Stimulated activated CD4-positive, alpha-beta T cell treated with anti-CD3 and anti-CD28 coated beads, TNF-alpha, amount 100 ng/mL, for 24 hours (primary cell): ENCODE results near the gene CUBN.

Source experiments
- DNase-seq, 3 experiments: peaks; one replicate each; pipeline ENCODE4 v3.0.0-alpha.2; 2020; ENCODE audit warnings: low read depth in 3 of 3

CUBN gene

DNA sequence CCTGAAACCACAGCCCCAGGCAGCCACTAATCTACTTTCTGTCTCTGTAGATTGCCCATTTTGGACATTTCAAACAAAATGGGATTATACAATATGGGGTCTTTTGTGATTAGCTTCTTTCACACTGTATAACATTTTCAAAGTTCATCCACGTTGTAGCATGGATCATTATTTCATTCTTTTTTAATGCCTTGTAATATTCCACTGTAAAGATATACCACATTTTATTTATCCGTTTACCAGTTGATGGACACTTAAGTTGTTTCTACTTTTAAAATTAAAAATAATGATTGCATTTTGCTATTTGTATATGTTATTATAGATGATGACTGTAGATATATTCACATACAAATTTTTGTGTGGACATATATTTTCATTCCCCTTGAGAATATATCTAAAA is 60.7 kb downstream of the CUBN start:
- DNase-seq, result no peak

DNA sequence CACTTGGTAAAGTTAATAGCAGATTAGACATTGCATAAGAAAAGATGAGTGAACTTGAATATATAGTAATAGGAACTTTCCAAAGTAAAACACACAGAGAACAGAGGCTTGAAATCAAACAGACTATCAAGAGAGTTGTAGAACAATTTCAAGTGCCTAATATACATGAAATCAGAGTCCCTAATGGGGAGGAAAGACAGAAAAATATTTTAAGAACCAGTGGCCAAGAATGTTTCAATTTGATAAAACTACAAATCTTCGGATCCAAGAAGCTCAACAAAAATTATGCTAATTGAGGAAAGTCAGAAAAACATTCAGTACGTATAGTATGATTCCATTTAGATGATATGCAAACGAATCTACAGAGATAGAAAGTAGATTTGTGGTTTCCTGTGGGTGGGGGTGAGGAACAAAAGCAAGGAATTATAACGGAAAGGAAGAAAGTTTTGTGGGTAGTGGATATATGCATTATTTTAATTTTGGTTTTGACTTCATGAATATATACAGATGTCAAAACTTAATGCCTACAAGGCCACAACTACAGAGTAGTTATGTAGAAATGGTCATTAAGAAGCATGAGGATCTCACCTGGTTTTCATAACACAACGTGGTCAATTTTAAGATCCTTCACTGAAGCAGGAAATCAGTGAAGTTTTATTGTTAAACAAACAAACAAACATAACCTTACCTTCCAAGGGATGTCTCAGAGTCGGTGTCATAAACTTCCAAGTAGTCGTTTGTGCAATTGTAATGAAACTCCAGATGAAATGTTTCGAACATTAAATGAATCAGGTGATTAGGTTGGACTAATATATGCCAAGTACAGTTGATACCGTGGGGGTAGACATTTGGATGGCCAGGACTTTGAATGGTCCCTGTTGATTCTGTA is 62.0 kb downstream of the CUBN start:
- no peak for DNase-seq

DNA sequence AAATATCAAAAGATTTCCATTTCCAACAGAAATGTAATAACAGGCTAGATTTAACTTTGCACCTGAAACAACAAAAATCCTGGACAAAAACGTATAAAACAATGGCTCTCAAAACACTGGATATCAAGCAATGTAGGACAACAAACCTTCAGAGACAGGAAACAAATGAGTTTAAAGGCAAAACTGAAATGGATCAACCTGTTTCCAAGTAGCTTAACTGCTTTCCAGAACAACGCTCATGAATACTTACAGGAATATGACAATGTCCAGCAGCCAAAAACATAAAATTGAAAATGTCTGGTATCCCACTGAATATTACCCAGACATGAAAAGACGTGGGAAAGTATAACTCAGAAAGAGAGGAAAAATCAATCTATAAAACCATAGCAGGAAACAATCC is 62.8 kb downstream of the CUBN start:
- DNase-seq, result no peak

DNA sequence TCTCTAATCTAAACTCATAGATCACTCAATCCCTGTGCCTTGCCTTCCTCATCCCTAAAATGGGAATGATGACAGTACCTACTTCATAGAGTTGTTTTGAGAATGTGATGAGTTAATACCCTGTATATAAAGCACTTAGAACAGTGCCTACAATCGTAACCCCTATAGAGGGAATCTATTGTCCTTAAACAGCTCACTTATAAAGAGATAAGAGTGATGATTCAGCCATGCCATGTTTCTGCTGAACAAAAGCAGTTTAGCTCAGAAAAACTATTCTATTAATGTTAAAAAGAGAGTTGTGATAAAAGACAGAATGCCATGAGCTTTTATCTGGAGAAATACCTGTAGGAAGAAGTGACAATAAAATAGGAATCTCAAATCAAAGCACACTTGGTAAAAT is 63.6 kb downstream of the CUBN start:
- DNase-seq, result no peak

DNA sequence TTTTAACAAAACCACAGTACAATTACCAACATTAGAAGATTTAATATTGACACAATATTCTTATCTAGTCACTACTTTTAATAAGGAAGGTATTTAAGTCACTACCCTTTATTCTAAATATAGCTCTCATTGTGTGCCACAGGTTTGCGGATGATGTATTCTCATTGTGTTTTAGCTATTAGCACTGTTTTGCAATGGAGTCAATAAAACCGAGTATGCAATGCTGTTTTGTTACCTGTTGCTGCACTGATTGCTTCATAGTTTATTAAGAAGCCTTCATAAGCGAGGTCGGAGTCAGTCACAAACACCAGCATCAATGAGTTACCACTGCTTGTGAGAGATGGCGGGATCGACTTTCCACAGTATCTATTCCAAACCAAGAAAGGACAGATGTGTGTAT is 64.3 kb downstream of the CUBN start:
- DNase-seq, result no peak

DNA sequence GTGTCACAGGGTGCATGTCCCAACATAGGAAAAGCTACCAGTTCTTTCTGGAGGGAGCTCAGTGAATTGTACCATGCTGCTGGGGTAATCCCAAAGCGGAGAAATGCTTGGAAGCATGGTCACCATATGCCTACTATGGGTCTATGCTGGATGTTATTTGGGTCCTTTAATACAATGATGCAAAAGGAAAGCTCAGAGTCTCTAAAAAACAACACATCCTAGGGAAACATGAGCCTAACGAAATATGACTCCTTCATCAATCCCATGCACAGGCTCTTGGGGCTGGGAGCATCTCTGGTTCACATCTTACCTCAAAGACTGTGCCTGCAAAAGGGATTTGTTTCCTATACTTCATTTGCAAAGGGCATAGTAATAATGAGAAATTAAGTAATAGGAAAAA is 65.2 kb downstream of the CUBN start:
- DNase-seq, result no peak

DNA sequence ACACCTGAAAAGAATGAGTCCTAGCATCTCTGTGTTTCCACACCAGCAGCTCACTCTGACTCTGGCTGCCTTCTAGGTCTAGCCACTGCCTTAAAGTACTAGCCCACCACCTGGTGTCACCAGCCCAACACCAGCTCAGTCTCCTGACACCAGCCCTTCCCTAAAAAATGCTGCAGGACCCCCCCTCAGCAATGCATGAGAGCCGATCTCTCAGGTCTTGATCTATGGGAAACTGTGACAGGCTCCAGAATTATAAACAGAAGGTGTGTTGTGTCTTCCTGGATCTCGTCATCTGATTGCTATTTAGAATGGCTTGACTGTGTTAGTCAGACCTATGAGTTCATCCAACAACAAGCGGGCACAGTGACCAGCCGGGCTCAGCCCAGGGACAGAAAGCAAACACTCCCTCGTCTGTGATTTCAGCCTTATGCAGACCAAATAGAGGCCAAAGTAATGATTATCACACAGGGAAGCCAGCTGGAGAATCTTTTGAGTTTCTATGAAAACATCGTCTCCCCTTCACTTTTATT is 66.6 kb downstream of the CUBN start:
- no peak for DNase-seq

DNA sequence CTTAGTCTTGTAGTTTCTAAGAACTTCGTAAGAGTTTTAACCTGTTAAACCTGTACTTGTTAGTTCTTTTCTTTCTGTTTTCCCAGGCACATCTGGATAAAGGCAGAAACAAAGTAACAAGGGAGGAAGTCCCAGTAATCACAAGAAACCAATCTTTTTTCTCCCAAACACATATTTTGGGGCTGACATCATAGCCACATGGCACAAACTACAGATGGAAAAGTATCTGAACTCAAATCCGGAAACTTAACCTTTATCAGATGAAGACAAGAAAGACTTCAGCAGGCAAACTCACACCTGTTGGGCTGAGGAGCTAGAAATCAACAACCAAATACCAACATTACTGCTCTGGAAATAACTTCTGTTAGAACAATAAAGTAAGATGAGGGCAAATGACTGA is 67.1 kb downstream of the CUBN start:
- DNase-seq, result no peak

DNA sequence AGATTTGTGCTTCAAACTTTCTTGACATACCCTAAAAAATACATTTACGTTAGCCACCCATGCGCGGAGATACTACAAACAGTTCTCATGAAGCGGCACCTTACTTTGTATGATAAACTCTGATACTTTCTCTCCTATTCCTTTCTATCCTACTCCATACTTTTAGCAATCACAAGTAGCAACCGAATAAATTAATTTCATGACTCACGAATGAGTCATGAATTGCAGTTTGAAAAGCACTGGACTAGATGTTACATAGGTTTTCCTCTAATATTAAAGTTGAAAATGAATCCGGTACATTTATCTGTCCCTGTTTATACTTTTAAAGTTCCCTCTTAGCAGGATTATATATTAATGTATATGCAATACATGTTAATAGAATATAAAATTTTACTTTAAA is 67.6 kb downstream of the CUBN start:
- DNase-seq, result no peak

DNA sequence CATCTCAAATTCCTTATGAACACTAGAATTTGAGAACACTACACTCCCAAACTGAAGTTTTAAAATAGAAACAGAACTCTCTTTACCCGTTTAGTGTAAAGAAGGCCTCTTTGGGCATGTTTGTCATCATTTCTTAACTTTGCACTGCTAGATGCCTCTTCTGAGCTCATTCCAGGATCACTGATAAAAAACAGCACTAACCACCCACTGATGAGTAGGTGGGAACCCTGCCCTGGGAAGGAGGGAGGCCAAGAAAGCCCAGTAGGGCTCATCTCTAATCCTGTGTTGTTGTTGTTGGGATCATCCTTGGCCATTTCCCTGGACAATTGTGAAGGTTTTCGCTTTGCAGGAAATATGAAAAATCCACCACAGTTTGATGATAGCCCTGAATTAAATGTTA is 68.2 kb downstream of the CUBN start:
- no peak for DNase-seq

DNA sequence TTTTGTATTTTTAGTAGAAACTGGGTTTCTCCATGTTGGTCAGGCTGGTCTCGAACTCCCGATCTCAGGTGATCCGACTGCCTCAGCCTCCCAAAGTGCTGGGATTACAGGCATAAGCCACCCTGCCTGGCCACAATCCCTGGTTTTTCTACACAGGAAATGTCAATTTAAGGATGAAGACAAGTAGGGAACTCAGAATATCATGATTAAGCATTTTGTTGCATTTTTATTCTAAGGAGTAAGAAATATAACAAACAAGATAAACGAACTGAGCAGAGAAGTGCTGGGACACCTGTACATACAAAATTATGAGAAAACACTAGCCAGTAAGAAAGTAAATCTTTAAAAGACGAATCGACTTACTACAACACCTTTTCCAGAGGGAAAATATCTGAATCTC is 69.3 kb downstream of the CUBN start:
- no peak for DNase-seq

DNA sequence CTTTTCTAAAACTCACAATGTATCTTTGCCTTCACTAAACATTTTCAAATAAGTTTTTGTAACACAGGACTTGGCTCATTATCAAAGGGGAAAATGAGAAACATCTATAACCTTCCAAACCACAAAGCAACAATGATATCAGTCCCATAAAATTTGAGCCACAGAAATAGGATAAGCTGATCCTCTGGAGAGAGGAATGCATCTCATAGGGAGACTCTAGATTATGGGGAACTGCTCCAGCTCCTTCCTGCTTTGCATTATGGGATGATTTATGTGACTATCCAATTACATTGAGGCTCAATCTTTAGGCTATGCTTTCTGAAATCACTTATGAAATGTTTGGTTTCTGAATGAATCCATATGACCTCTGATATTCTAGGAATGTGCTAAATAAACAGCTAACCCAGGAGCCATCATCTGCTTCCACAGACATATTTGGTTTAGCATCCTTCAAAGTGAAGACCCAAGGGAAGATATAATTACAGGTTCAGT is 70.4 kb downstream of the CUBN start:
- no peak for DNase-seq

DNA sequence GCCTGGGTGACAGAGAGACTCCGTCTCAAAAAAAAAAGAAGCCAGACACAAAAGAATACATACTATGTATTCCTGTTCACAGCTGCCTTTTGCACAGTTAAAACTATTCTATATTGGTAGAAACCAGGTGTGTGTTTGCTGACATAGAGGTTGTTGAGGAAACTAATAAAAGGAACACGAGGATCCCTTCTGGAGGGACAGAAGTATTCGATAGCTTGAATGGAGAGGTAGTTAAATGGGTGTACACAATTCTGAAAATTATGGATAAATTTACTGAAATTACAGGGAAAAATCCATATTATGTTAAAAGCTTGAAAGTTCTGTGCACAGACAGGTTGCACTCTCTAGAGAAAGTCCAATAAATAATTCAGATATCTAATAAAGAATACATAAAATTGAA is 71.5 kb downstream of the CUBN start:
- DNase-seq, result no peak

DNA sequence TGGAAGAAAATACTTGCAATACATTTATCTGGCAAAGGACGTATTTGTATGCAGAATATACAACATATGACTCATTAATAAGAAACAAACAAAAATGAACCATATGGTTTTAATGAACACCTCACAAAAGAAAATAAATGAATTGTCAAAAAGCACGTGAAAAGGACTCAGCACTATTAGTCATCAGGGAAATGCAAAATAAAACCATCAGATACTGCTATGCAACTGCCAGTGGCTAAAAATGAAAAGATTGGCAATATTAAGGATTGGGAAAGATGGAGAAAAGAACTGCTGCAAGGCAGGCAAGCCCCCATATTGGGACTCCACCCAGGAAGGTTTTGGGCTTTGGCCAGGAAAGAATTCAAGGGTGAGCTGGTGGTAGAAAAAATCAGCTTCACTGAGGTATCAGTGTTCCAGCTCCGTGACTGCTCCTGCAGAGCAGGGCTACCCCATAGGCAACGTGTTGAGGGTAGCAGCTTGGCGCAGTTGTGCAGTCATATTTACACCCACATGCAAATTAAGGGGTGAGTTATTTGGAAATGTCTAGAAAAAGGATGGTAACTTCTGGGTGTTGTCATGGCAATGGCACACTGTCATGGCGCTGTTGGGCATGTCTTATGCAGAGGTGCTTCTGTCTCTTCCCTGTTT is 72.7 kb downstream of the CUBN start:
- no peak for DNase-seq

DNA sequence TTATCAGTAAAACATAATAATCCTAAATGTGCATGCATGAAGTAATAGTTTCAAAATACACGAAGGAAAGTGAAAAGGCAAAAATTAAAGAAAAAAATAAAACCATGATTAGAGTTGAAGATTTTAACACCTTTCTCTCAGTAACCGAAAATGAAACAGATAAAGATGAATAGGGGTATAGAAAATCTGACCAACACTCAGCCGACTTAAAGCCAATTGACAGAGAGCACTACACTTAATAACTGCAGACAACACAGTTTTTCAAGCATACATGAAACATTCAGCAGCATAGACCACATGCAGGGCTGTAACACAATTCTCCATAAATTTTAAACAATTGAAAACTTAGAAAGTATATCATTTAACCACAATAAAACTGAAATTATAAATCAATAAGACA is 76.1 kb downstream of the CUBN start:
- DNase-seq, result no peak

DNA sequence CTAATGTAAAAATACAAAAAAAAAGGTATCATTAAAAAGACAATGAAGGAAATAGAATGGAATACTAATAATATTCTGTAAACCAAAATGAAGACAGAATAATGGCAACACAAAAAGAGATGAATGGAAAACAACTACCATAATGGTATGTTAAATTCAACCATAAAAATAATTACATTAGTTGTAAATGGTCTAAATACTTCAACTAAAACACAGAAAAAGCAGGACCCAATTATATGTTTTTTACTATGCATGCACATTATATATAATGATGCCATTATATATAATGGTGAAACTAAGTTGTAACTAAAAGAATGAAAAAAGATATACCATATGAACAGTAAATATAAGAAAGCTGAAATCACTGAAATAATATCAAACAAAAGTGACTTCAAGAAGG is 76.5 kb downstream of the CUBN start:
- no peak for DNase-seq

DNA sequence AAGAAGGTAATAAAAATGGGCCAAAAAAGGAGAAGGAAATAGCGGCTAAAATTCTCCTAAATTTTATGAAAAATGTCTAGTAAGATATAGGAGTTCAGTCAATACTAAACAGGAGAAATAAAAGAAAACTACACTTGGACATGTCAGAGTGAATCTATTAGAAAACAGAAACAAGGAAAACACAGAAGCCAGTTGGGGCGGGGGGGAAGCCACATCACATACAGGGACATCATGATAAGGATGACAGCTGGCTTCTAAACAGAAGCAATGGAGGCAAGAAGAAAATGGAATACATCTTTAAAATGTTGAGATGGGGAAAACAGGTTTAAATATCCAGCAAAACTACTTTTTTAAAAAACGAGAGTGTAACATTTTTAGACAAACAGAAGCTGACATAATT is 77.8 kb downstream of the CUBN start:
- no peak for DNase-seq

DNA sequence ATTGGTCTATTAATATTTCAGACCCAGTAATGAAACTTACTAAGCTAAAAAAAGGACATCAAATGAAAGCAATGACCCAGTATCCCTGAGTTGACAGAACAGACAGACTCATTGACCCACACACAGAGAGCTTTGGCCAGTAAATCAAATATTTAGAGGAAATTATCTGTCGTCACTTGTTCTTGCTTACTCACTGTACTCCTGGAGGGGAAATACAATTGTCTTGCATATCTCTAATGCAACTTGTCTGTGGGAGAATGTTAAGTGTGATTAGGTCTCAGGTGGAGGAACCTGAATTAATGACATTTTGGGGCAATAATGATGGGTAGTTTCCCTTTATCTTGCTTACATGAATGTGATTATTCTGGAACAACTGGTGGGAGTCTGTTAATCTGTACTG is 80.4 kb downstream of the CUBN start:
- no peak for DNase-seq

DNA sequence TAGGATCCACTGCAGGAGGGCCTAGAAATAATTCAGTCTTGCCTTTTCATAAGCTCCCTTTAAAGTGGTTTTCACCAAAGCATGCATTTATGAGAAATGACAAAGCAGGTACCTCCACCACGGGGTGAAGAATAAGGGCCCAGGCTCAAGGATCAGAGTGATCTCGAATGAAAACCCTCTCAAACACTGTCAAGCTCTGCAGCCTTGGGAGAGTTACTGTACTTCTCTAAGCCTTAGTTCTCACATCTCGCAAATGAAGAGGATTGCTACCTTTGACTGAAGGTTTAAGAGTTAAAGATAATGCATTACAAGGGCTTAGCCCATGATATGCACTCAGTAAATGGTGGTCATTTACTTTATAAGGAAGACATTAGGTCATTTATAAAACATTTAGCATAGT is 81.7 kb downstream of the CUBN start:
- no peak for DNase-seq

DNA sequence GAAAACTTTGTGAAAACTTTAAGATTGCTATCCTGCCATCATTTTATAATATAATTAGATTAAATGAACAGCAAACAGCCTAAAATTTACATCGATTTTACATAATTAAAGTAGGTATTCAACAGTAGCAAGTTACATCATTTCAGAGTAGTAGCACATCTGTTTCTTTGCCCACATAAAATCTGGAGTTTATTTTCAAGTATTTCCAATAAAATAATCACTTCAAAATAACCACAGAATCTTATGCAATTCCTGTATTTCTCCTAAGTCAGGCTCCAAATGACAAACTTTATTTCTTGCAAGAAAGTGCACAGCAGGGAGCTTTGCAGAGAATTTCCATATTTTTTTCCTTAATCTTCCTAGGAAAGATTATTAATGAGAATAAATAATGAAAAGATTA is 82.6 kb downstream of the CUBN start:
- no peak for DNase-seq

DNA sequence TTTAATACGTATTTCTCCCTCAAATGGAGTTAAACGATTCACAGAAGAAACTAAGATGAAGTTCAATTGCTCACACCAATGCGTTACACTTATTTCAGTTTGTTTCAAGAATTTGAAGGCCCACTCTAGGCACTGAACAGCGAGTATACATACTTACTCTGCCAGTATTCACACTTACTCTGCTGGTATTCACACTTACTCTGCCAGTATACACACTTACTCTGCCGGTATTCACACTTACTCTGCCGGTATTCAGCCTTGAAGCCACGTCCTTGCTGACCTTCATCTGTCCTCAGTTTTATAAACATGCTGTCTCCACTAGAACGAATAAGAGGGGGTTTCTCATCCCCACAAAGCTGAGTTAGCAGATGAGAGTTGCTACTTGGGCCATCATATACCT is 86.0 kb downstream of the CUBN start:
- no peak for DNase-seq

DNA sequence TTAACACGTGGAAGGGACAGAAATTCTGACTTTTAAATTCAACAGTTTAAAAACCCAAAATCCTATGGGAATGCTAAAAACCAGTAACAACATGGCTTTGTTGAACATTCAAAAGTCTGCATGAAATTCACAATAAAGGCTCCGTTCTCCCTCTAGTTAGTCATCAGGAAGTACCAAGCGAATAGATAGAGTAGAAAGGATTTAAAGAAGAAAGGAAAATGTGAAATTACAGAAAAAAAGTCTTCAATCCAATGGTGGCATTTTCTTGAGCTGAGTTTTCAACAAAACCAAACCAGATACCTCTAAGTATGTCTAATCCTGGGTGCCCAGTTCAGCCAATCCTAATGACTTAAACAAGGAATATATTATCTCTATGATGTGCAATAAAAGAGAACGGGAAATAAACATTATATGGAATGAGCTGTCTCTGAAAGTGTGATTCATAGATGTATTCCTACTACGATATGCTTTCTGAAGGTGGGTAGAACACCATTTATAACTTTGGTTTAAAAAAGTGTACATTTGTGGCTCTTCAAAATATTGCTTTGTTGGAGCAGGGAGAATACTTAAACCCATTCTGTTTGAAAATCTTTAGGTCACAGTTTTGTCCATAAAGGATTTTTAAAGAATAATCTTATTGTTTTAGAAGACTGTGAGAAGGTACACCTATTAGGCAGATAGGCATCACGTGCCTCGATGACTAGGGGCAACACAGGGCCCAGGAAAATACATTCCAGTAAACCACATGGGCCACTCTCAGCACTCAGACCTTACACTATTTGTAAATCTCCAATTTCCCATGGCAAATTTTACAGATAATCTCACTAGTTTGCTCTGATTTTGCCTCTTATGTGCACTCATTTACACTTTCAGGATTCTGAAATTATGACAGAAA is 87.7 kb downstream of the CUBN start:
- no peak for DNase-seq
